ENCODE results near the gene BANF2.

DNA sequence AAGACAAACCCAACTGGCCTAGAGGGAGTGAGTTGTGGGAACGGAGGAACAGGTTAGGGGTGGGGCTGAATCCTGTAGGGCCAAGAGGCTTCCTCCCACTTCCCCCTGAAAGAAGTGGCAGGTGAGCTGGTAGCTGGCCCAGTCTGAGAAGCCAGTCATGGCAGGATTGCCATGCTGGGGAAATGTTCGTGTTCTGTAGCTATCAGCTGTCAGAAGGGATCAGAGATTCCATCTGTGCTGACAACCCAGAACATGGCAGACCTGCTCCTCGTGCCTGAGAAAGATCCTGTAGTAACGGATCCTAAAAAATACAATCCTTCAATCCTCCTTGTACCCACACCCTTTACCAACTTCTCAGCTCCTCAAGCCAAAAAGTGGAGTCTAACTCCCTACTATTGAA lies 43.0 kb downstream of the BANF2 start:
- no peak for TF ChIP-seq SUZ12 (IDR thresholded peaks at IDR 0.05)
- TF ChIP-seq FOXK2 (IDR thresholded peaks at IDR 0.05): no peak
